Cardiac fibroblast (primary cell): ENCODE results near the gene ZNF212.

ENCODE experiments used
- DNase-seq, 2 donors: peaks; one replicate each; pipeline versions ENCODE4 v3.0.0 to v3.0.0-alpha.2; 2010; ENCODE audit warnings: low read depth in 2 of 2
- H3K4me3 ChIP-seq, 2 donors: replicated peaks in 1 of 2; 1 replicate in 1 of 2; 2 replicates in 1 of 2; pipeline ENCODE4 v1.5.1; 2011; ENCODE audit warnings: low read depth in 2 of 2, low read length in 2 of 2, mild to moderate bottlenecking in 2 of 2, moderate library complexity in 1 of 2
- TF ChIP-seq, protein P1 (sequence below): IDR thresholded peaks from one replicate; pipeline ENCODE4 v1.5.1; 2011; ENCODE audit warnings: low read depth, mild to moderate bottlenecking, low read length, inconsistent platforms

ZNF212 gene

DNA sequence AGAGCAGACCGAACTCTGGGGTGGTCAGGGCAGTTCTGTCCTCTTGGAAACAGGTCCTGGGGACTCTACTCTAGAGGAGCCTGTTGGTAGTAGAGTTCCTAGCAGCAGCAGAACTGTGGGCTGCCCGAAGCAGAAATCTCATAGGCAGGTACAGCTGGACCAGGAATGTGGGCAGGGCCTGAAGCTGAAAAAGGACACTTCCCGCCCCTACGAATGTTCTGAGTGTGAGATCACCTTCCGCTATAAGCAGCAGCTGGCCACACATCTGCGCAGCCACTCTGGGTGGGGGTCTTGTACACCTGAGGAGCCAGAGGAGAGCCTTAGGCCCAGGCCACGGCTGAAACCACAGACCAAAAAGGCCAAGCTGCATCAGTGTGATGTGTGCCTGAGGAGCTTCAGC is 14.2 kb downstream of the ZNF212 start:
- DNase-seq: no peak
- TF ChIP-seq, protein P1, sequence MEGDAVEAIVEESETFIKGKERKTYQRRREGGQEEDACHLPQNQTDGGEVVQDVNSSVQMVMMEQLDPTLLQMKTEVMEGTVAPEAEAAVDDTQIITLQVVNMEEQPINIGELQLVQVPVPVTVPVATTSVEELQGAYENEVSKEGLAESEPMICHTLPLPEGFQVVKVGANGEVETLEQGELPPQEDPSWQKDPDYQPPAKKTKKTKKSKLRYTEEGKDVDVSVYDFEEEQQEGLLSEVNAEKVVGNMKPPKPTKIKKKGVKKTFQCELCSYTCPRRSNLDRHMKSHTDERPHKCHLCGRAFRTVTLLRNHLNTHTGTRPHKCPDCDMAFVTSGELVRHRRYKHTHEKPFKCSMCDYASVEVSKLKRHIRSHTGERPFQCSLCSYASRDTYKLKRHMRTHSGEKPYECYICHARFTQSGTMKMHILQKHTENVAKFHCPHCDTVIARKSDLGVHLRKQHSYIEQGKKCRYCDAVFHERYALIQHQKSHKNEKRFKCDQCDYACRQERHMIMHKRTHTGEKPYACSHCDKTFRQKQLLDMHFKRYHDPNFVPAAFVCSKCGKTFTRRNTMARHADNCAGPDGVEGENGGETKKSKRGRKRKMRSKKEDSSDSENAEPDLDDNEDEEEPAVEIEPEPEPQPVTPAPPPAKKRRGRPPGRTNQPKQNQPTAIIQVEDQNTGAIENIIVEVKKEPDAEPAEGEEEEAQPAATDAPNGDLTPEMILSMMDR: no peak
- no peak overlapping the region for H3K4me3 ChIP-seq

DNA sequence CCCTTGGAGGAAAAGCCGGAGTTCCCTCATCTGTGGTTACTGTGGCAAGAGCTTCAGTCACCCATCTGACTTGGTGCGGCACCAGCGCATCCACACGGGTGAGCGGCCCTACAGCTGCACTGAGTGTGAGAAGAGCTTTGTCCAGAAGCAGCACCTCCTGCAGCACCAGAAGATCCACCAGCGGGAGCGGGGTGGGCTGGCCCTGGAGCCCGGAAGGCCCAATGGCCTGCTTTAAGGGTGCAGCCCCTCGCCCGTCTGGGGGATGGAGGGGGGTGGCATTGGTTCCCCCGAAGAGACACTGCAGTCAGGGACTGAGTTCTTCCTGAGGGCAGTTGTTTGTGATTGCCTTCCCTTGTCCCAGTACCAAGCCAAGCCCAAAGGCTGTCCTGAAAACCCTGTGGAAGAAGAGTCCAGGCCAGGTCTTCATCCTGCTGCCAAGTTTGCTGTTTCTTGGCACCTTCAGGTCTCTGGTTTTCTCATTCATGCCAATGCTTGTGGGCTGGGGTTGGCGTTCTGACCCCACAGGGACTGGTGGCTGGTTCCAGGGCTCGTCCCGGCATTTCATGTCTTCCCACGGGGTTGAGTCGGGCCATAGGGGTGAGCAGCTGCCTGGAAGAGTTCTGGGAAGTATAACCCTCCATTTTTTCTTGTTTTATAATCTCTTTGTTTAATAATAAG is 14.9 kb downstream of the ZNF212 start:
- TF ChIP-seq, protein P1: no peak

DNA sequence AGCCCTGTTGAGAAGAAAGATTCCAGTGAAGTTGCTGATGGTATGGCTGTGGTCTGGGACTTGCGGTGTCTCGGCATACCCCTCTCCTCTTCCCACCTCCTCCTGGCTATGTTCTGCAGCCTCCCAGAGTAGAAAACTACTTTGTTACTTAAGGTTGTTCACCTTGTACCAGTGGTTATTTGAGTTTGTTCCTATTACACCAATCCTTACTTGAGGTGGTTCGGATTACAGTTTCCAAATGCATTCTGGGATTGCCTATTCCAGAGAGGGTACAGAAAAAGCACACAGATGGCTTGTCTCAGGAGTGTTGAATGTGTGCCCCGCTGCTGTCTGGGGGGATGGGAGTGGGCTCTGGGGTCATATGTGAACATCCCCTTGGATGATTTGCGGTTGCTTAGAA is 15.7 kb downstream of the ZNF212 start:
- DNase-seq: no peak
- H3K4me3 ChIP-seq: no peak overlapping the region
- TF ChIP-seq, protein P1: no peak

More for the DNA sequence above, 14.9 kb downstream of the ZNF212 start:
- no peak overlapping the region for H3K4me3 ChIP-seq
- no peak for DNase-seq

DNA sequence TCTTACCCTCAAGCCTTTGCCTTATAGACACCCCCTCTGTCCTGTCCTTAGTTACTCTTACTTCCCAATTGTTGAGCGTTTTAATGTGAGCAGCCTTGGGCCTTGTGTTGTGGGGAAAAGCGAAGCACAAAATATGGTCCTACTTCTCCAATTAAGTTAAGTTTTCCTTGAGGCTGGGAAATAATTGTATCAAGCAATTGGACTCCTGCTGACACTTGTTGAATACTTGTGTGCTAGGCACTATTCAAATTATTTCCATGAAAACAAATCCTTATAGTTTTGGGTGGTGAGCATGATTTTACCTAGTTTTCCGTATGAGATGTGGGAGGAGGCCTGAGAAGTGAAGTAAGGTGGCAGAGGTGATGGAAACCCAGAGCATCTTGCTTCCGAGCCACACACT is 17.1 kb downstream of the ZNF212 start:
- no peak overlapping the region for H3K4me3 ChIP-seq
- DNase-seq: no peak
- TF ChIP-seq, protein P1: no peak

DNA sequence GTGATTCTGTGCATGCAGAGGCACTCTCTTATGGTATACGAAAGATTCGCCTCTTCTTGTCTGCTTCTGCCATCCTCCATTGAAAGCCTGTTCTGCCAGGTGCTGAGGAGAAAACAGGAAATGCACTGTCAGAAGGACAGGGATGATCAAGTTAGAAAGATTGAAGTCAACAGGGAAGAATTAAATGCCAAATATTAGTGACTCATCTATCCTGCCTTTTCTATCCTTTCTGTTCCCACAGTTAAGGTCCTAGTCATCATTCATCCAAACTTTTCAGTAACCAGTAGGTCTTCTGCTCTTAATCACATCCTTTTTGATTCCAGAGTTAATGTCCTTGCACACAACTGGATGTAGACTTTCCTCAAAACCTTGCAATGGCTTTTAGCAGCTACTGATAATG is 17.7 kb downstream of the ZNF212 start:
- peak in 1 of 2 donors; percentile 50 for DNase-seq
- no peak overlapping the region for H3K4me3 ChIP-seq
- TF ChIP-seq, protein P1: no peak

DNA sequence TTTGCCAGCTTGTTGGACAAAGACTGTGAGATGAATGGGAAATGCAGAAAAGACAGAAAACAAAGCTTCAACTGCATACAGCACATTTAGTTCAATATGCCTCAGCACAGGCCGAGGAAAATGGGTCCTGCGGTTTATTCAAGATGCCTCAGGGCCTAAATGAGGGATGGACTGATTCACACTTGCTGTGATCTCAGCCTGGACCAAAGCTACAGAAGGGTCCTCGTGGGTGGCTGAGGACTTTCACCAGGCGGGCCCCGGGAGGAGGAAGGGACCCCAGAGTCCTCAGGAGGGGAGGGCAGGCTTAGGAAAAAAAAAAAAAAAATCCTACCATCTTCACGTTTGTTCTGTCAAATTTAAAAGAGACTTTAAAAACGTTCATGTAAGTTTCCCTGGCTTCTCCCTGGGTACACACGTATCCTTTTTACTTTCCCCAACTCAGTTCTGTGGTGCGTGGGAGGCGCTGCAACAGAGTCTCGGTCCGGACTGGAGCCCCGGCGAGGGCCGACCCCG is 21.9 kb downstream of the ZNF212 start:
- TF ChIP-seq, protein P1: no peak
- H3K4me3 ChIP-seq: peak overlapping the region; percentile 49 to 57
- DNase-seq: peak; percentile 27 to 53
